Endothelial cell of umbilical vein (primary cell): ENCODE data around the gene CAMKMT.

Experiments used
- CTCF ChIP-seq, 2 donors: IDR thresholded peaks; 1 replicate in 1 of 2; 2 replicates in 1 of 2; pipeline ENCODE4 v1.5.1; 2011; ENCODE audit warnings: low read length in 2 of 2, mild to moderate bottlenecking in 2 of 2, moderate library complexity in 2 of 2, control low read depth in 1 of 2, inconsistent platforms in 1 of 2, low read depth in 1 of 2; ENCODE audit not compliant: insufficient read depth in 1 of 2; ENCODE audit errors: extremely low read depth in 1 of 2
- EZH2 ChIP-seq: IDR thresholded peaks from 2 replicates; pipeline ENCODE4 v1.6.1; 2012; ENCODE audit warnings: borderline replicate concordance, low read depth, mild to moderate bottlenecking, moderate library complexity, low read length, inconsistent platforms; ENCODE audit not compliant: severe bottlenecking
- FOS ChIP-seq: IDR thresholded peaks from 2 replicates; pipeline ENCODE4 v1.6.1; 2011; ENCODE audit warnings: mild to moderate bottlenecking, low read length, moderate library complexity, borderline replicate concordance; ENCODE audit not compliant: insufficient read depth
- POLR2A ChIP-seq: IDR thresholded peaks from 2 replicates; pipeline ENCODE4 v1.6.1; 2012; ENCODE audit warnings: low read depth, mild to moderate bottlenecking, control low read depth, low read length
- POLR2AphosphoS5 ChIP-seq: IDR thresholded peaks from 2 replicates; pipeline ENCODE4 v1.6.1; 2012; ENCODE audit warnings: low read depth, mild to moderate bottlenecking, control low read depth, low read length, moderate library complexity; ENCODE audit not compliant: insufficient read depth

GRCh38 chr2:44349506-44349905, 12.2 kb upstream of the CAMKMT start:
- no peak for TF ChIP-seq POLR2A
- TF ChIP-seq CTCF (IDR thresholded peaks at IDR 0.05; ENCODE audit: extremely low read depth in 1 of 2, insufficient read depth in 1 of 2, low read depth in 1 of 2, low read length in 2 of 2): no peak
- no peak for TF ChIP-seq POLR2AphosphoS5
- TF ChIP-seq FOS: no peak
- no peak for TF ChIP-seq EZH2
